GM19438 (cell line): ENCODE measurements around the gene TMIGD3.

Source experiments
- ATAC-seq: cut with Tn5 transposase; IDR thresholded peaks from one replicate; pipeline ENCODE4 v1.9.1; 2021; ENCODE audit warnings: low read depth; ENCODE audit not compliant: unreplicated experiment

TMIGD3 gene

DNA sequence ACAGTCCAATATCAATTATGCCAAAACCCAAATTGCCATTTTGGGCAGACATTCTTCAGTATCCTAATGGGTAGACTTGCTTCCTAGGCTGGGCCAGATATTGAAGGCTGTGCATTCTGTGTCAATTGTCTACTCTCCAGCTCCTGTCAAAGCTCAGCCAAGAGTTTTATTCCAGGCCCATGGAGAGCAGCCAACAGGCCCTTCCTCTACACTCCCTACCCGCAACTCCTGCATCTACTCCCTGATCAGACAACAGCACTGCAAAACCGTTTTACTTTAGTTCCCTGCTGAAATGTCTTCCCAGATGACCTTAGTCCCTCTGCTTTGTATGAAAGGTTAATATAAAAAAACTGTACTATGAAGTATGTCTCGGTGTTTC, 6.6 kb upstream of the TMIGD3 start:
- ATAC-seq = no peak

DNA sequence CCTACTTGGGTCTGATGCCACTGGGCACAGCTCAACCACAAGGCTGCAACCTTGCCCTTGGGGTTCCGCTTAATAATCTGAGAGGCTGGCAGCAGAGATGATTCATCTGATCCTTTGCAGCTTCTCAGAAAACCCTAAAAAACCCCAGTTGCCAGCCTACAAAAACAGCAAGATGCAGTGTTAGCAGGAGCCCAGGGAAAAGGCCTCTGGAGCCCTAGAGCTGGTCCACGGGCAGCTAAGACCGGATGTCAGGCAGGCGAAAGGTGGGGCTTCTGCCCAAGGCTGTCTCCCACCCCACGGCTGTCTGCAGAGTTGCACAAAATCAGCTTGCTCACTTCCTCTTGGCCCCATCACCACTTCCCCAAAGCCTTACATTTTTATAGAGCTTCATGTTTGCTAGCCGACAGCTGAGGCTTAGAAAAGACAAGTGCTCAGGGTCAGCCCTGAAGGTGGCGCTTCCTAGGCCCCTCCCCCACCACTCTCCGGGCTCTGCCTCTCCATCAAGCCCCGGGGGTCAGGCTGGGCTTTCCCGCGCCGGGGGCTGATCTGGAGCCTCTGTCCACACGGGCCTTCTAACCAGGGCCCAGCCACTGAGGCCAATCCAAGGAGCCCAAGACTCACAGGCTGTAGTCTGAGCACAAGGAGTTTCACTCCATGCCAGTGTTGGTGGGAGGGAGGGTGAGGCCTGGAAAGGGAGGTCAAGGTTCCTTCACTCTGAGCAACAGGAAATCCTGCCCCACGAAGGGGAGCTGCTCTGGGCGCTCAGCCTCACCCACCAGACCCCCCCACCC, 4.2 kb upstream of the TMIGD3 start:
- peak; percentile 56 for ATAC-seq

DNA sequence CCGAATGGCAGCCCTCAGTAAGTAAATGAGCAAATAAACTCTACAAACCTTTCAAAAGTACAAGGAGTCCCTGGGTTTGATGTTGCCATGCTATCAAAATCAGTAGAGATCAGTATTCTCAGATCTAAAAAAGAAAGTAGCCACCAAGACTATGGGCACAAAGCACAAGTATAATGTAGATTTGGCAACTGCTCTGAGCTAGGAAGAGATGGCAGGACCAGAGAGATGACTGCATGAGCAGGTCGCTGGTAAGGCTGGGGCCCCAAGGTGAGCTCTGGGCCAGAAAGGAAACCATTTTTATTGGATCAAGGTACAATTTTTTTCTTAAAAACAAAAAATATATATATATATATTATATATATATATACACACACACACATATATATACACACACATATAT, 3.1 kb upstream of the TMIGD3 start:
- ATAC-seq = no peak

DNA sequence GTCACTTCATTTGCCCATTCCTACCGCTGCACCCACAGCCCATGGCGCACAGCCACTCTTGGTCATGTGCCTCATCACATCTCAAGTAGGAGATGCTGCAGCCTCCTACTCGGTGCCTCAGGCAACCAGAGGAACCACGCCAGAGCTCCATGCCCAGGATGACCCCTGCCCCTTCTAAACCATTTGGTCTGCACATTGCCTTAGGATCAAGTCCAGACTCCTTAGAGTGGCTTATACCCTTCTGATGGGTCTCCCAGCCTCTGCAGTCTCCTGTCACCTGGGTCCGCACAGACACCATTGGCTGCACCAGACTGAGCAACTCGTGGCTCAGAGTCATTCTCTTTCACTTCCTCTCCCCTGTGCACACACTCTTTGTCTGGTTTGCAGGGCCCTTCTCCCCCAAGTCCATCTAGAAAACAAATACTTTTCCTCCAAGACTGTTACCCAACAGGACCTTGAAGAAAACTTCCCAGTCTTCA, 2.2 kb upstream of the TMIGD3 start:
- peak; percentile 54 for ATAC-seq

DNA sequence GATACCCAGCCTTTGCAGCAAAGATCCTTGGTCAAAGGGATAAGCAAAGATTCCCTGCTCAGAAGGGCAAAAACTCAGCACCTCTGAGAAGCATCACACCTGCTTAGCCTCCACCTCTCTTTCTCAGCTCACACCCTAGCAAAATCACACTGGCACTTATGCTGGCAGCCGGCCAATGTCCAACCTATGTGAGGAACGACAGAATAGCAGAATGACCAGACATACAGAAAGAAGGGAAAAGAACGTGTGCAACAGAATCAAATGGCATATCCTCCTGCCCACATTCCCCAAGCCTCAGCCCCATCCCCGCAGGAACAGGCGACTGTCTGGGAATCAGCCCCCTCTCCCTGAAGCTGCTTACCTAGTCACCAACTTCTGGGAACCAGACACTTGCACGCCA, 664 bp upstream of the TMIGD3 start:
- no peak for ATAC-seq

GRCh38 chr1:111501645-111502044, 1.8 kb downstream of the TMIGD3 start:
- no peak for ATAC-seq

DNA sequence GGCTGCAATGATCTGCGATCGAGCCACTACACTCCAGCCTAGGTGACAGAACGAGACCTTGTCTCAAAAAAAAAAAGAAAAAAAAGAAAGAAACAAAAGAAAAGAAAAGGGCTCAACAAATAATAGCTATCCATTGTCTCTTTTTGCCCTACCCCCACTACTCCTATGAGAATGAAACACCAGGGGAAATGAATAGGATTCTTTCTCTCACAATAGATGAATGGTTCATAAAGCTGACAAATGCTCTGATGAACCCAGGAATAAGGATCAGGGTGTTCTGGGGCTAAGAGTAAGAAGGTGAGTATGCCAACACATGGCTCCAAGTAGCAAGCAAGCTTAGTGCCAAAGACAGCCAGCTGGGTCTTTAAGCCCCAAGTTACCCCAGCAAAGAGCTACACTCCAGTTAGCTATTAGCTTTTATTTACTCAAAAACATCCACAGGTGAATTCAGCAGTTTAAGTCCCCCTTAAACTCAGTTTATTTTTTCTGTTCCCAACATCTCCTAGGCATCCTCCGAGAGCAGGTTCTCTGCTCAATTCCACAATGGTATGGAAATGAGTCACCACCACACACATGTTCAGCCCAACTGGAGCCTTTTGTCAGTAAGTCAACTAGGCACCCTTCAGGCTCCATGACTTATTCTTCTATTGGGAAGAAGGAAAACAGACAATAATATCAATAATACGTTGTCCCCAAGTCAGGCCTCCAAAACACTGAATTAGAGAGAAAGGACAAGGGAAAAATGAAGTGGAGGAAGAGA, 4.2 kb downstream of the TMIGD3 start:
- ATAC-seq = no peak

DNA sequence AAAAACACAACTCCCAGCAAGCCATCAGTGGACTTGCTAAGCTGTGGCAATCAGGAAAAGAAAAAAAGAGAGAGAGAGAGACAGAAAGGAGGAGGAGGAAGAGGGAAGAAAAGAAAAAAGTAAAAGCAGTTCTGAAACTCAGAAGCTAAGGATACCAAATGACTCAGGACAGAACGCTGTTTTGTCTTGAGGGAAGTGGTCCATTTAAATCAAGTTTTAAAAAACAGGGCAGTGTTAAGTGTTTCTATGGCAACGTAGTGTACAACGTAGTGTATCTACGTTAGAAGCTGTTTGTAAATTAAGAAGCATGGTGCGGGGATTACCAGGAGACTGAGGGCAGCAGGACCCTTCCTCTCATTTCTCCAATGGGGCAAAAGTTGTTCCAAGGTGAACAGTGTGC, 5.8 kb downstream of the TMIGD3 start:
- no peak for ATAC-seq

GRCh38 chr1:111496398-111496797, 7.0 kb downstream of the TMIGD3 start:
- ATAC-seq = no peak

- ATAC-seq = no peak
Measured at GRCh38 chr1:111491070-111491469, 12.4 kb downstream of the TMIGD3 start.

GRCh38 chr1:111490220-111490619, 13.2 kb downstream of the TMIGD3 start:
- ATAC-seq = no peak

- ATAC-seq = no peak
Measured at GRCh38 chr1:111489604-111490003, 13.8 kb downstream of the TMIGD3 start.

- no peak for ATAC-seq
Measured at GRCh38 chr1:111488669-111489068, 14.8 kb downstream of the TMIGD3 start.

GRCh38 chr1:111487133-111487532, 16.3 kb downstream of the TMIGD3 start:
- no peak for ATAC-seq

- no peak for ATAC-seq
Measured at GRCh38 chr1:111486431-111486830, 17.0 kb downstream of the TMIGD3 start.

DNA sequence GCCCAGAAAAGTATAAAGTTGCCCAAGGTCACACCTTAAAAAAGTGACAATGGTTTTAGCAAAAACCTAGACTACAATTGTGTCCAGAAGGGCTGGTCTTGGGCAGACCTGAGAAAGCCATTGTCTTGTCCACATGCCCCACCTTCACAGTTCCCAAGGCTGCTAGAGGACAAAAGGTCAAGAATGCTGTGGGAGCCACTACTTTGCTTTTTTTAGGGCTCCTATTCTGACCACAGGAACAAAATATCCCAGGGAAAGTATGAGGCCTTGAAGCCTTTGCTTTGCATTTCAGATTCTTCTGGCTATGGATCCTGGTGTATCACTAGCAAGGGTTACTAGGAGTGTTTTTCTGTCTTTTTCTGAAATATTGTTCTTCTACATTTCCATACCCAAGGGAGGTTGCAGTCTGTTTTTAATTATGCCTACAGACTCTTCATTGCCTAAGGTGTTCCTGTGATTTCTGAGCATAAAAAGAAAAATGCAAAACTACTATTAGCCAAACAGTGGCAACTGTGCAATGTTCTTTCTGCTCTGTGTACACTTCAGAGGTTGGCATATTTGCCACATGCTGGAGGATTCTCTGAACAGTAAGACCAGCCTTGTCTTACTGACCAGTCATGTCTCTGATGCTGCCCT, 18.9 kb downstream of the TMIGD3 start:
- ATAC-seq = no peak

- ATAC-seq = no peak
Measured at GRCh38 chr1:111483876-111484275, 19.6 kb downstream of the TMIGD3 start.

DNA sequence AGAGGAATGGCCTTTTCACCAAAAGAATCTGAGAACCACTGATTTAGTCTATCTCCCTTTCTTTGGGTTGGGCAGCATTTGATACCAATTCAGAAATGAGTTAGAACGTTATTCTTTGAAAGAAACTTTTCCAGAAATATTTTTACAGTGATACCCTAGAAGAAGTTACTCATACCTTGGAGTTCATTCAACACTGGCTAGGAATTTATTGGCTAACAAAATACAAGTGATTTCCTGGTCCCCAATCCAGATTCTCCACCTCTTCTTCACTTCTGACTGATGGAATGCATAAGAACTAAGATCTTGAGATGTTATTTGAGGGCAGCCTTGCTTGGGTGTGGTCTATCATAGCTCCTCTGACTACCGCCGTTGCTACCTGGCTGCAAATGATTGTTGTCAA, 20.3 kb downstream of the TMIGD3 start:
- ATAC-seq = no peak

GRCh38 chr1:111481387-111482221, 21.8 kb downstream of the TMIGD3 start:
- no peak for ATAC-seq

- ATAC-seq = no peak
Measured at GRCh38 chr1:111480674-111481073, 22.8 kb downstream of the TMIGD3 start.
